Measurements from ENCODE around the gene KCNN3.

Gene KCNN3

GRCh38 chr1:154760469-154760933 lies 109.6 kb downstream of the KCNN3 start (continued):
- TF ChIP-seq AEBP2 (tag by site-specific recombination; IDR thresholded peaks at IDR 0.05; ENCODE audit: borderline replicate concordance) (no peak), ZFP37 (tag by site-specific recombination; IDR thresholded peaks at IDR 0.05) (no peak), ZNF692 (tag by site-specific recombination; IDR thresholded peaks at IDR 0.05) (peak; percentile 67), ZNF658 (tag by site-specific recombination; IDR thresholded peaks at IDR 0.05) (no peak), ZNF791 (tag by site-specific recombination; IDR thresholded peaks at IDR 0.05) (no peak), ZNF629 (tag by site-specific recombination; IDR thresholded peaks at IDR 0.05) (no peak), ZNF37A (tag by site-specific recombination; IDR thresholded peaks at IDR 0.05) (no peak), EGR2 (tag by site-specific recombination; IDR thresholded peaks at IDR 0.05; ENCODE audit: low read depth) (peak; percentile 43; the same call in 1 of the 2 replicates), ZNF157 (tag by site-specific recombination; IDR thresholded peaks at IDR 0.05) (no peak), ZFHX2 (tag by site-specific recombination; conservative IDR thresholded peaks at IDR 0.05) (peak; percentile 71), ZNF146 (tag by site-specific recombination; IDR thresholded peaks at IDR 0.05) (no peak), ZNF366 (tag by site-specific recombination; conservative IDR thresholded peaks at IDR 0.05) (no peak), BCL11B (tag by site-specific recombination; IDR thresholded peaks at IDR 0.05; ENCODE audit: low read depth) (no peak), ZNF514 (tag by site-specific recombination; IDR thresholded peaks at IDR 0.05) (no peak), ZNF610 (tag by site-specific recombination; IDR thresholded peaks at IDR 0.05; ENCODE audit: borderline replicate concordance) (peak; percentile 28; the same call in 1 of the 2 replicates), ZNF561 (tag by site-specific recombination; IDR thresholded peaks at IDR 0.05; ENCODE audit: borderline replicate concordance) (peak; percentile 85), SP7 (tag by site-specific recombination; IDR thresholded peaks at IDR 0.05) (no peak), YY1 (tag by site-specific recombination; IDR thresholded peaks at IDR 0.05) (no peak), ZNF560 (tag by site-specific recombination; IDR thresholded peaks at IDR 0.05; ENCODE audit: borderline replicate concordance) (no peak), PRDM4 (tag by site-specific recombination; IDR thresholded peaks at IDR 0.05) (no peak), ZNF585B (tag by site-specific recombination; IDR thresholded peaks at IDR 0.05) (no peak), CTCF (tag by site-specific recombination; IDR thresholded peaks at IDR 0.05) (peak; percentile 87), ZNF18 (tag by site-specific recombination; IDR thresholded peaks at IDR 0.05) (no peak), ELK4 (IDR thresholded peaks at IDR 0.05; ENCODE audit: borderline replicate concordance, low read depth, low read length) (no peak), ZNF184 (tag by site-specific recombination; IDR thresholded peaks at IDR 0.05) (no peak), ZNF645 (tag by site-specific recombination; IDR thresholded peaks at IDR 0.05) (no peak), ZNF776 (tag by site-specific recombination; IDR thresholded peaks at IDR 0.05; ENCODE audit: borderline replicate concordance) (no peak), ZBTB17 (tag by site-specific recombination; IDR thresholded peaks at IDR 0.05) (no peak; the same call in 1 of the 2 replicates), ZNF423 (tag by site-specific recombination; IDR thresholded peaks at IDR 0.05) (no peak), ZNF544 (tag by site-specific recombination; IDR thresholded peaks at IDR 0.05) (no peak), KLF7 (tag by site-specific recombination; IDR thresholded peaks at IDR 0.05; ENCODE audit: borderline replicate concordance) (peak; percentile 79; the same call in 1 of the 2 replicates)
